IPS-18a (cell line): Measurements from ENCODE around the gene FGFBP2.

Experiments
- H3K27ac ChIP-seq: one replicate; pipeline ENCODE4 v1.5.1; 2013; ENCODE audit warnings: low read length
- H3K27me3 ChIP-seq: one replicate; pipeline ENCODE4 v1.6.1; 2013; ENCODE audit warnings: mild to moderate bottlenecking, low read length; ENCODE audit not compliant: control insufficient read depth, insufficient read depth
- H3K36me3 ChIP-seq: one replicate; pipeline ENCODE4 v1.6.1; 2013; ENCODE audit warnings: low read depth, low read length; ENCODE audit not compliant: control insufficient read depth
- H3K4me1 ChIP-seq: one replicate; pipeline ENCODE4 v1.6.1; 2013; ENCODE audit warnings: low read depth, low read length; ENCODE audit not compliant: control insufficient read depth
- H3K4me3 ChIP-seq: one replicate; pipeline ENCODE4 v1.5.1; 2013; ENCODE audit warnings: low read length
- H3K9ac ChIP-seq: one replicate; pipeline ENCODE4 v1.6.1; 2013; ENCODE audit warnings: mild to moderate bottlenecking, low read length, moderate library complexity
- H3K9me3 ChIP-seq: one replicate; pipeline ENCODE4 v1.6.1; 2013; ENCODE audit warnings: low read depth, low read length; ENCODE audit not compliant: control insufficient read depth

FGFBP2 gene, protein sequence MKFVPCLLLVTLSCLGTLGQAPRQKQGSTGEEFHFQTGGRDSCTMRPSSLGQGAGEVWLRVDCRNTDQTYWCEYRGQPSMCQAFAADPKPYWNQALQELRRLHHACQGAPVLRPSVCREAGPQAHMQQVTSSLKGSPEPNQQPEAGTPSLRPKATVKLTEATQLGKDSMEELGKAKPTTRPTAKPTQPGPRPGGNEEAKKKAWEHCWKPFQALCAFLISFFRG

DNA sequence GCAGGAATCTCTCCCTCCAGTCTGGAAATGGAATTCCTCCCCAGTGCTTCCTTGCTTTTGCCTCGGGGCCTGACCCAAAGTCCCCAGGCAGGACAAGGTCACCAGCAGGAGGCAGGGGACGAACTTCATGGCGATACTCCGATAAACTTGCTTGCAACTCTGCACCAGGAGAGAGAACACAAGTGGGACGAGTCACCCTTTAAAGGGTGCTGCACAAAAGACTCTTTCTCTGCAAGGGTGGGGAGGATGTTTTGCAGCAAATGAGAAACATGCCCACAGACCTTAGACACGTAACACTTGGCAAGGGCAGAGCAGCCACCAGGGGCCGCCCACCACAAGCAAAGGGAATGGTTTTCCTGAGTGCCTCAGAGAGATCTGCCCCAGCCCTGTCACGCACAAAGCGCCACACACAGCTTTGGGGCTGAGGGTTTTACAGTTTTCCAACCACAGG is at the start of gene FGFBP2:
TSS of gene FGFBP2 (minus strand) at position 175 of the 451 bp plus-strand sequence. CDS start at position 129, 46 bp downstream.
- H3K9me3 ChIP-seq: no peaks in the 10 kb centered on the region
- no peak within 1 kb of the TSS for H3K27ac ChIP-seq

DNA sequence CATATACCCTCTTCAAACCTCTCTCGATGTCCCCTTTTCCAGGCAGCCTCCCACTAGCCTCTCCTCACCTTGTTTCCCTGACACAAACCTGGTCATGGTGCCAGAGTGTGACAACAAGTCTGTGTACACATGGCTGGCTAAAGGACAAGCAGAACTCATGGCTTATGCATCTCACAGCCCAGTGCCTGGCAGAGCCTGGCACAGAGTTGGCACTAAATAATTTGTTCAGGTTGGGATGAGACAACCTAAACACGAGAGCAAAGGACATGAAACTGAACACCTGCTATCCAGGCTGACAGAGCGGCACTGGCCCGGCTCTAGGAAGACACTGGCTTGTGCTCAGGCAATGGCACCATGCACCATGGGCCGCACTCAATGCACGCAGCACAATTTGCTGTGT is 48.2 kb upstream of the FGFBP2 start:
- H3K9ac ChIP-seq: no peak overlapping the region
- peaks cover 54% of the 10 kb centered on the region for H3K36me3 ChIP-seq

More for the DNA sequence above, at the start of gene FGFBP2:
- H3K27me3 ChIP-seq: no peaks in the 10 kb centered on the region
- H3K4me3 ChIP-seq: no peak within 1 kb of the TSS
- no peaks in the 10 kb centered on the region for H3K36me3 ChIP-seq
- H3K9ac ChIP-seq: no peak within 1 kb of the TSS
- peaks cover 3% of the 10 kb centered on the region for H3K4me1 ChIP-seq

DNA sequence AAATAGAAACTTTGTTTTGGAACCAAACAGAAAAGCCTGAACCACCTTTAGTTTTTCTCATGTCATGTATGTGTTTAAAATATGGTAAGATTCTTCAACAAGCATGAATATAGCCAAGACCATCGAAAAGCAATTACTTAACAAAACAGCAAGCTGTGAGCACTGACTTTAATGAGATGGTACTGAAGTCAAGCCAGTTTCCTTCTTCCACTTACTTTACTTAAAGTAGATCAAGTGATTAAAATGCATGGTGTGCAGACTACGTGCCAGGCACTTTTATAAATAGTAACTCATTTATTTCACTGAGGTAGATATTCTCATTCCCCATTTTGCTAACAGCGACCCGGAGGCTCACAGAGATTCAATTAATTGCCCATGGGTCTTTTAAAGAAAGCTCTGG is 46.2 kb upstream of the FGFBP2 start:
- H3K4me1 ChIP-seq: no peaks in the 10 kb centered on the region
- peaks cover 50% of the 10 kb centered on the region for H3K36me3 ChIP-seq
- no peak overlapping the region for H3K9ac ChIP-seq
- H3K4me3 ChIP-seq: no peak overlapping the region
- H3K27ac ChIP-seq: no peak overlapping the region
- H3K9me3 ChIP-seq: no peaks in the 10 kb centered on the region
- no peaks in the 10 kb centered on the region for H3K27me3 ChIP-seq

More for the DNA sequence above, 48.2 kb upstream of the FGFBP2 start:
- Histone ChIP-seq H3K4me1 (no peaks in the 10 kb centered on the region), H3K27me3 (no peaks in the 10 kb centered on the region), H3K27ac (no peak overlapping the region), H3K4me3 (no peak overlapping the region), H3K9me3 (no peaks in the 10 kb centered on the region)

DNA sequence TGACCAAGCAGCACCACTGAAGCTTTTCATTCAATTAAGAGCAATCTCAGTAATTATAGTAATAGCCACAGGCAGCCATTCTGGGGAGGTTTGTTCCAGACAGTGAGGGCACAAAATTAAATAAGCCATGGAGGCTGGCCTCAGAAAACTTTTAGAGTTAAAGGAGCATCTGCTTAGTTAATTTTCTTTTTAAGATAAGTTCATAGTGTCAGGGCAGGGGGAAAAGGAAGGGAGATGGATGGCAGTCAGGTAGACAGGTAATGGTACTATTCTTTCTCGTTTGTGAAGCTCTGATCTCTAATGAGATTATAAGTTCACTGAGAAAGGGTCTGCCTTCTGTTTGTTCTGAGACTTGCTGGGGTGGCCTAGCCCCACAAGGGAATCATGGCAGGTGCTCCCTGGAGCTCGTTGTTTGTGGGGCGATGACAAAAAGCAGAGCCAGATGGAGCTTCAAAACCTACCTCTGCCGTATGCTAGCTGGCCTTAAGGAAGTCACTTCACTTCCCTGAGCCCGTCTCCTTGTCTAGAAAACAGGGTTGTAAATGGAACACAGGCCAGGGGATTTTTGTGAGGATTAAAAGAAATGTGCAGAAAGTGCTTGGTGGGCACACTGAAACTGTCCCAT is 44.6 kb upstream of the FGFBP2 start:
- Histone ChIP-seq H3K9me3 (no peaks in the 10 kb centered on the region), H3K36me3 (peaks cover 43% of the 10 kb centered on the region), H3K27me3 (no peaks in the 10 kb centered on the region), H3K27ac (no peak overlapping the region), H3K4me1 (no peaks in the 10 kb centered on the region), H3K9ac (no peak overlapping the region), H3K4me3 (no peak overlapping the region)

DNA sequence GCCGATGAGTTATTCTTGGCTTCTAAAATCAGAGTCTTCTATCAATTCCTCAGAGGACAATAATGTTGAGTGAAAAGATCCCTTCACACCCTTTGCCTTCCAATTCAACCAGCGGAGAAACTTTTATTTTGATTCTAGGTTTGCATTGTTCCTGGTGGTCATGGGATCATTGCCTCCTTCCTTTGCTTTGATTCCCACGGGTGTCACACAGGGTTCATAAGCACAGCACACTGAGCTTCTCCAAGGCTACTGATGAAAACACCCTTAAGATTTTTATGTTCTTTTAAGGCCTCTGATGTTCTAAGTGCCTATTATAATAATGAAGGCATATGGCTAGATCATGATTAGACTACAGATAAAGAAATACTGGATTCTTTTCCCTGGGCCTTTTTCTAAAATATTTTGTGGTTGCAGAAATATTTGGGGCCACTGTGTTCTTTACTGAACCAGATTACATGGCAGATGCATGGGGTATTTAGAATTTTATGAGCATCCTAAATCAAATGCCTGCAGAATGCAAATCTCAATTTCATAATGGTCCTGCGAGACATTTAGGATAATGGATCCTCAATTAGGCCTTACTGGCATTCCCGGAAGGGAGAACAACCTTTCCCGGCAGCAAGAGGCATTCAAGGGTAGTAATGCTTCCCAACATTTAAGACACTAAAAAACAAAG is 43.9 kb upstream of the FGFBP2 start:
- no peak overlapping the region for H3K27ac ChIP-seq
- no peak overlapping the region for H3K4me3 ChIP-seq
- no peaks in the 10 kb centered on the region for H3K4me1 ChIP-seq
- H3K27me3 ChIP-seq: no peaks in the 10 kb centered on the region
- H3K9me3 ChIP-seq: no peaks in the 10 kb centered on the region
- peaks cover 43% of the 10 kb centered on the region for H3K36me3 ChIP-seq
- H3K9ac ChIP-seq: no peak overlapping the region

DNA sequence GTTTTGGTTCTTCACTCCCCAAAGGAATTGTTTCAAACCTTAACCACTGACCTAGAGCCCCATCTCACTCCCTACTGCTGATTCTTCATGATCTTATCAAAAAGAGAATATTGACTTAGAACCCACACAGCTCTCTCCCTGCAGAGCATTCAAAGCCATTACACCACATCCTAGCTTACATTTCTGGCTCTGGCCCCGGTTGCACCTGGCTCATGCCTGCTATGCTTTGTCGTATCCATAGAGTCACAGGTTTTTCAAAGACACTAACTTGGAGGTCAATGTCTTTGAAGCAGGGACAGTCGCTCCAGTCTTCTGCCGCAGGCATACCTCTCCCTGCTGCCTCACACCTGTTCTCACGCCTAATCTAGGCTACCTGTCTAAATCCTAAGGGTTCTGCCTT is 42.7 kb upstream of the FGFBP2 start:
- Histone ChIP-seq H3K27ac (no peak overlapping the region), H3K9ac (no peak overlapping the region), H3K27me3 (no peaks in the 10 kb centered on the region), H3K9me3 (no peaks in the 10 kb centered on the region), H3K4me1 (peaks cover 3% of the 10 kb centered on the region), H3K4me3 (no peak overlapping the region), H3K36me3 (peaks cover 35% of the 10 kb centered on the region)

DNA sequence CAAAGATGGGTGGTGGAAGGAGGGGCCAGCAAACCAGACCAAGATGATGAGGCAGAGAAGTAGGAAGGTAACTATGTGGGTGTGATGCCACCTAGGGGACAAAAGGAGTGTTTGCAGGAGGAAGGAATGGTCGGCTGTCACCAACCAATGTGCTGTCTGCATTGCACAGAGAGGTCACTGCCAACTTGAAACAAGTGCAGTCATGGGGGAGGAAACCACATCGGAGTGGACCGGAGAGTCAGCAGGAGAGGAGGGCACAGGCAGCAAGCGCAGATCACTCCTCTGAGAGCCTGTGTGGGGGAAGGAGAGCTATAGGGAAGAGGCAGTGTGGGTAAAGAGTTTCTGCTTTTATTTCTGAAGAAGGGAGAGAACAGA is 38.5 kb upstream of the FGFBP2 start:
- Histone ChIP-seq H3K27ac (no peak overlapping the region), H3K9ac (no peak overlapping the region), H3K27me3 (no peaks in the 10 kb centered on the region), H3K4me1 (peaks cover 3% of the 10 kb centered on the region), H3K4me3 (no peak overlapping the region), H3K9me3 (no peaks in the 10 kb centered on the region), H3K36me3 (peaks cover 22% of the 10 kb centered on the region)

DNA sequence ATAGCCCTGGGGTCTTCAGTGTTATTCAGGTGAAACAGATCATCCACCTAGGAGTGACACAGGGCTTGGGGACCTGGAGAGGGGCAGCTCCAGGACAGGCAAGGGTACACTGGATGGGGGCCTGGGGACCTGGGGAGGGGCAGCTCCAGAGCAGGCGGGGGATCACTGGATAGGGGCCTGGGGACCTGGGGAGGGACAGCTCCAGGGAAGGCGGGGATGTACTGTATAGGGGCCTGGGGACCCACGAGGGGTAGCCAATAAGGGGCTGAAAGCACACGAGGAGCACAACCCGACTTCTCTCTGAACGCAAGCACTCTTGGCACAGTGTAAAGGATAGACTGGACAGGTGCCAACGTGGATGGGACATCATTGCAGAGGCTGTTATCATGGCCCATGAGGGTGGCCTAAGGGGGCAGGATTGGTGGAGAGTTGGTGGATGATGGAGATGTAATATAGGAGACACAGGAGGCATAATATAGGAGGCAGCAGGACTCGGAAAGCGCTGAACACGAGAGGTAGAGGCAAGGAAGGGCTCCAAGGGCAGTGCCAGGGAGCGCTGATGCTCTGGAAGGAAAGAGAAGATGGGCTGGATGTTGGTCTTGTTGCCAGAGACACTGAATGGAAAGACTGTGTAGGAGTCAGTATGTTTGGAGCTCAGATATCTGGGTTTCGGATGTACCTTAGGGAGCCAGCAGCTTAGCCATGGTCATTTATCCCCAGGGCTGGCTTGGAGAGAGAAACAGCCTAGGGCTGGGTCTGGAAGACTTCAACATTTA is 37.9 kb upstream of the FGFBP2 start:
- H3K9me3 ChIP-seq: no peaks in the 10 kb centered on the region
- H3K9ac ChIP-seq: no peak overlapping the region
- H3K4me1 ChIP-seq: peaks cover 3% of the 10 kb centered on the region
- H3K4me3 ChIP-seq: no peak overlapping the region
- peaks cover 16% of the 10 kb centered on the region for H3K36me3 ChIP-seq
- no peak overlapping the region for H3K27ac ChIP-seq
- no peaks in the 10 kb centered on the region for H3K27me3 ChIP-seq

DNA sequence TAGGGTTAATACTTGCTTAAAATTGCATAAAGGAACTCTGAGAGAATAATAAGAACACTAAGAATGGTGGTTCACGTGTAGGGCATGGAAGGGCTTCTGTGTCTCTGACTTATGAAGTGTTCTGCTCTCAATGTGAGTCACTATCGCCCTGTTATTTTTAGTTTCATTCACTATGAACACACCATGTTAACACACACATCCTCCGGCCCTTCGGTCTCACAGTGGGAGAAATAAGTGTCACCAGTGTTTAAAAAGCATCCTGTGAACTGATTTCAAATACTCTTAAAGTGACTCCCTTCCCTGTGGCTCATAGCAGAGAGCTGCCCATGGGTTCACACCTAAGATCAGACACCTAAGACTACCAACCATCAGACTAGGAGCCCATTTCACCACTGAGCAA is 33.8 kb upstream of the FGFBP2 start:
- Histone ChIP-seq H3K27ac (no peak overlapping the region), H3K36me3 (peaks cover 41% of the 10 kb centered on the region), H3K4me3 (no peak overlapping the region), H3K27me3 (no peaks in the 10 kb centered on the region), H3K9me3 (no peaks in the 10 kb centered on the region), H3K4me1 (peaks cover 3% of the 10 kb centered on the region), H3K9ac (no peak overlapping the region)

DNA sequence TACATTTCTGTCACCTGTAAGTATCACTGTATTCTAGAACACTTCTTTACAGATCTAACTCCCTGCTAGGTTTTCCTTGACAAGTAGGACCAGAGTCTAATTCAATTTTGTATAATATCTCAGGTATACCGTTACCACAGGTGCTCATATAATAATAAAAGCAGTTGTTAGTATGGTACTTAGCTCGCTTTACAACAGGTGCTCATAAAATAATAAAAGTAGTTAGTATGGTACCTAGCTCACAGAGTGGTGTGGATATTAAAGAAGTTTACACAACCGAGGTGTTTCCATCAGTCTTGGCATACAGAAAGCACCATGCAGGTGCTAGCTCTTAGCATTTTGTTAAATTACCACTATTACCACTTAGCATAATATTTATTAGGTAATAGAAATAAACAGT is 32.9 kb upstream of the FGFBP2 start:
- no peaks in the 10 kb centered on the region for H3K27me3 ChIP-seq
- H3K4me1 ChIP-seq: no peaks in the 10 kb centered on the region

DNA sequence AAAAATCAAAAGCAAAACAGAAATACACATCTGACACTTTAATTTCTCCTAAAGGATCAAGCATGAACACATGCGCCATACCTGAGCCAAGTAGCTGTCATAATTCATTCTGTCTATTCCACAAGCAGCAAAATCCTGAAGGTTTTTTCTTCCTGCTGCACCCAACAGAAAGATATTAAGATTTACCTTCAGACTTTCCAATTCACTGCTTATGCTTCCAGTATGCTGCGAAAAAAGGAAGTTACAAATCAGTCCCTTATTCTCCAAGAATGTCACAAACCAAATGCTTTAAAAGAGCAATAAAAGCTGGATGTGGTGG is 29.2 kb upstream of the FGFBP2 start:
- Histone ChIP-seq H3K4me3 (no peak overlapping the region), H3K9ac (no peak overlapping the region), H3K4me1 (no peaks in the 10 kb centered on the region), H3K27ac (no peak overlapping the region), H3K9me3 (no peaks in the 10 kb centered on the region), H3K27me3 (no peaks in the 10 kb centered on the region), H3K36me3 (peaks cover 72% of the 10 kb centered on the region)

More for the DNA sequence above, 32.9 kb upstream of the FGFBP2 start:
- Histone ChIP-seq H3K9me3 (no peaks in the 10 kb centered on the region), H3K36me3 (peaks cover 46% of the 10 kb centered on the region), H3K4me3 (no peak overlapping the region), H3K9ac (no peak overlapping the region), H3K27ac (no peak overlapping the region)
